Upper lobe of left lung (tissue), 4 donors: ENCODE results near the gene TLCD5.

Source experiments
- CTCF ChIP-seq, 6 experiments: fragments of 450-650 bp in 4 of 6; fragments of 200-600 bp in 2 of 6; sonication (generic) in 2 of 6; IDR thresholded peaks; one replicate each; pipeline ENCODE4 v1.5.1; 2016 to 2019; ENCODE audit warnings: antibody characterized with exemption in 6 of 6
- POLR2A ChIP-seq, 4 donors: fragments of 450-650 bp; IDR thresholded peaks; one replicate each; pipeline ENCODE4 v1.5.1; 2016 to 2017; ENCODE audit warnings: antibody characterized with exemption in 4 of 4, mild to moderate bottlenecking in 2 of 4
- POLR2AphosphoS5 ChIP-seq, 2 donors: sonication (generic); formaldehyde crosslinking; IDR thresholded peaks; one replicate each; pipeline ENCODE4 v1.5.1; 2017; ENCODE audit warnings: antibody characterized with exemption in 2 of 2

GRCh38 chr11:120378474-120378873 is 53.4 kb downstream of the TLCD5 start:
- no peak for TF ChIP-seq CTCF (IDR thresholded peaks at IDR 0.05)
- TF ChIP-seq POLR2A (IDR thresholded peaks at IDR 0.05) = no peak
- TF ChIP-seq POLR2AphosphoS5 (IDR thresholded peaks at IDR 0.05) = no peak
